Panc1 (cell line): ENCODE measurements around the gene USP9Y. TPM values are rescaled to one million over a fixed set of nuclear protein-coding genes. Genes with fewer than 3 reads are reported as not detected.

Experiments used
- ATAC-seq: fragments of 200-7000 bp; cut with Tn5 transposase; 2 replicates; pipeline ENCODE4 v1.9.1; 2020; ENCODE audit warnings: mild to moderate bottlenecking, moderate library complexity
- BruUV-seq: library from RNA; stranded (reverse); fragments of 400-500 nt; replicated peaks from 2 replicates; lab custom pipeline; 2021; lab: Mats Ljungman, UMichigan
- CTCF ChIA-PET: fragments of 300-600 bp; sonication (Branson Sonifier 250); formaldehyde crosslinking; loops from one replicate; lab custom pipeline; 2022; ENCODE audit warnings: antibody characterized with exemption; lab: Charles Lee
- POLR2A ChIA-PET: fragments of 300-600 bp; sonication (Branson Sonifier 250); formaldehyde crosslinking; loops from one replicate; lab custom pipeline; 2022; ENCODE audit warnings: antibody characterized with exemption; lab: Charles Lee
- DNase-seq: peaks from one replicate; pipeline ENCODE4 v3.0.0-alpha.2; 2010; ENCODE audit warnings: low read depth, low spot score
- H3K27ac ChIP-seq: 2 replicates; pipeline ENCODE4 v1.5.1; 2011; ENCODE audit warnings: mild to moderate bottlenecking, low read length, inconsistent platforms
- H3K27me3 ChIP-seq: fragments of 200-500 bp; sonication (Bioruptor generic); 2 replicates; pipeline ENCODE4 v1.6.0; 2014; ENCODE audit warnings: low read length, inconsistent platforms; ENCODE audit not compliant: control insufficient read depth, insufficient read depth
- H3K36me3 ChIP-seq: fragments of 200-500 bp; sonication (Bioruptor generic); 2 replicates; pipeline ENCODE4 v1.5.1; 2014; ENCODE audit warnings: inconsistent platforms, mild to moderate bottlenecking, low read length, moderate library complexity; ENCODE audit not compliant: control insufficient read depth, insufficient read depth
- H3K4me1 ChIP-seq: 2 replicates; pipeline ENCODE4 v1.5.1; 2011; ENCODE audit warnings: inconsistent platforms, mild to moderate bottlenecking, low read length, moderate library complexity; ENCODE audit not compliant: control insufficient read depth, insufficient read depth
- H3K4me3 ChIP-seq, 2 experiments: 2 replicates each; pipeline ENCODE4 v1.5.1; 2011 to 2012; ENCODE audit warnings: low read depth in 2 of 2, low read length in 2 of 2, mild to moderate bottlenecking in 2 of 2, inconsistent platforms in 1 of 2, moderate library complexity in 1 of 2
- H3K9me3 ChIP-seq: fragments of 200-500 bp; sonication (Bioruptor generic); 2 replicates; pipeline ENCODE4 v1.5.1; 2014; ENCODE audit warnings: low read depth, mild to moderate bottlenecking, inconsistent platforms, low read length, moderate library complexity; ENCODE audit not compliant: control insufficient read depth, insufficient read depth
- CTCF ChIP-seq: fragments of 450-650 bp; IDR thresholded peaks from 2 replicates; pipeline ENCODE4 v1.5.1; 2017; ENCODE audit warnings: mild to moderate bottlenecking
- POLR2AphosphoS5 ChIP-seq: IDR thresholded peaks from 2 replicates; pipeline ENCODE4 v1.6.1; 2012; ENCODE audit warnings: mild to moderate bottlenecking, low read depth, low read length, moderate library complexity
- REST ChIP-seq, 2 experiments: IDR thresholded peaks; 2 replicates each; pipeline ENCODE4 v1.6.1; 2011 to 2012; ENCODE audit warnings: low read depth in 2 of 2, control low read depth in 1 of 2, low read length in 1 of 2, mild to moderate bottlenecking in 1 of 2, moderate library complexity in 1 of 2; ENCODE audit not compliant: insufficient read depth in 1 of 2
- SIN3A ChIP-seq: IDR thresholded peaks from 2 replicates; pipeline ENCODE4 v1.6.1; 2012; ENCODE audit warnings: low read depth, mild to moderate bottlenecking, low read length, moderate library complexity, borderline replicate concordance; ENCODE audit not compliant: insufficient read depth
- TCF7L2 ChIP-seq: IDR thresholded peaks from 2 replicates; pipeline ENCODE4 v1.6.1; 2011; ENCODE audit warnings: mild to moderate bottlenecking, low read depth, low read length, inconsistent platforms
- in situ Hi-C: cut with HindIII; loops from 2 replicates; pipeline ENCODE4 v1.10.0; 2016; ENCODE audit warnings: low sequenced_read_pairs, low pct_unique_long_range_greater_than_20kb
- intact Hi-C: fragments of 100-400 bp; cut with micrococcal nuclease; formaldehyde crosslinking; loops from one replicate; pipeline ENCODE4 v1.10.0; 2022; ENCODE audit not compliant: unreplicated experiment
- total RNA-seq: library from RNA; stranded (reverse); gene quantifications from one replicate; pipeline ENCODE4 v1.2.1, GENCODE V29; 2021; ENCODE audit not compliant: unreplicated experiment

Gene USP9Y
- total RNA-seq, 1 experiment from 2014 or later = 0.05 TPM

DNA sequence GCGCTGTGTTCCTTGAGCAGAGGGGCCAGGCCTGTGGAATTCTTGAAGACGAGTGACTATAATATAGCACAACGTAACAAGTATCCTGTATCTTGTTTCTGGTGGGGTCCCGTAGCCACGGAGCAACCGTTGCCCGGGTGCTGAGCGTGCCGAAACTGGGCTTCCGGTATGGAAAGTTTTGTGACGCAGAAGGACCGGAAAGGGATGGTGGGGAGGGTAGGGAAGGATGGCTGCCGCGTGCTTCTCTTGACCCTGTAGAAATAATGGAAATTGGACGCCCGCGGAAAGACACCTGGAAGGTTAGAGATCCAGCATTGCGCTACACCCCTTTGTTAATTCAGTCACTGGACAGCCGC, 204.5 kb downstream of the USP9Y start:
- Histone ChIP-seq H3K27ac (no peak overlapping the region), H3K9me3 (no peaks in the 10 kb centered on the region), H3K4me1 (no peaks in the 10 kb centered on the region), H3K4me3 (no peak overlapping the region), H3K27me3 (no peaks in the 10 kb centered on the region), H3K36me3 (no peaks in the 10 kb centered on the region)
- DNase-seq (no peak), ATAC-seq (no peak)
- POLR2A ChIA-PET = no interaction called here
- in situ Hi-C loops (no loop called here), intact Hi-C loops (no loop called here)
- BruUV-seq = no TSS peak
- TF ChIP-seq POLR2AphosphoS5 (no peak), CTCF (no peak), TCF7L2 (no peak), SIN3A (no peak), REST (IDR thresholded peaks at IDR 0.05; ENCODE audit: insufficient read depth in 1 of 2, low read depth in 2 of 2, low read length in 1 of 2) (no peak)
- CTCF ChIA-PET = no interaction called here

DNA sequence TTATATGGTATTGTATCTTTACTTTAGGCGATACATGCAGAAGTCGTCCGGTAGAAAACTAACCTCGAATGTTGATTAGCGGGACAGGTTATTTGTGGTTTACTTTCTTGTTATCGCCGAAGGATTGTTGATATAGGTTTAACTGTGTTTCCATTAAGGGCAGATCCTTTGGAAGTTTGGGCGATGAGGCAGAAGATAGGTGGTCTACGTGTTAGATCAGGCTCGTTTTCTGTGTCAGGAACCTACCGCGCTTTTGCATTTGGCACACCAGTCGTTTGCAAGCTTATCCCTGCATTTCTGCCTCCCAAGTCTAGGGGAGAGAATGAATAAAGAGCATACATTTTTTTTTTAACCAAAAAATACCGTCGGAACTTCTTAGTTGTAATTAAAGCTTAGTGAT, 204.9 kb downstream of the USP9Y start:
- CTCF ChIA-PET = no interaction called here
- intact Hi-C loops = no loop called here
- Histone ChIP-seq H3K27ac (no peak overlapping the region), H3K9me3 (no peaks in the 10 kb centered on the region), H3K27me3 (no peaks in the 10 kb centered on the region), H3K36me3 (no peaks in the 10 kb centered on the region), H3K4me1 (no peaks in the 10 kb centered on the region), H3K4me3 (no peak overlapping the region)
- TF ChIP-seq TCF7L2 (no peak), SIN3A (no peak), CTCF (no peak), REST (IDR thresholded peaks at IDR 0.05; ENCODE audit: insufficient read depth in 1 of 2, low read depth in 2 of 2, low read length in 1 of 2) (no peak), POLR2AphosphoS5 (no peak)
- in situ Hi-C loops = no loop called here
- DNase-seq (no peak), ATAC-seq (no peak)
- POLR2A ChIA-PET = no interaction called here
- no TSS peak for BruUV-seq

Other genes with a start within 250 kb of the USP9Y start
- 0.08 TPM for gene DDX3Y, start 203.6 kb downstream of the USP9Y start, total RNA-seq